ENCODE measurements around the gene UNC80.

UNC80 gene

DNA sequence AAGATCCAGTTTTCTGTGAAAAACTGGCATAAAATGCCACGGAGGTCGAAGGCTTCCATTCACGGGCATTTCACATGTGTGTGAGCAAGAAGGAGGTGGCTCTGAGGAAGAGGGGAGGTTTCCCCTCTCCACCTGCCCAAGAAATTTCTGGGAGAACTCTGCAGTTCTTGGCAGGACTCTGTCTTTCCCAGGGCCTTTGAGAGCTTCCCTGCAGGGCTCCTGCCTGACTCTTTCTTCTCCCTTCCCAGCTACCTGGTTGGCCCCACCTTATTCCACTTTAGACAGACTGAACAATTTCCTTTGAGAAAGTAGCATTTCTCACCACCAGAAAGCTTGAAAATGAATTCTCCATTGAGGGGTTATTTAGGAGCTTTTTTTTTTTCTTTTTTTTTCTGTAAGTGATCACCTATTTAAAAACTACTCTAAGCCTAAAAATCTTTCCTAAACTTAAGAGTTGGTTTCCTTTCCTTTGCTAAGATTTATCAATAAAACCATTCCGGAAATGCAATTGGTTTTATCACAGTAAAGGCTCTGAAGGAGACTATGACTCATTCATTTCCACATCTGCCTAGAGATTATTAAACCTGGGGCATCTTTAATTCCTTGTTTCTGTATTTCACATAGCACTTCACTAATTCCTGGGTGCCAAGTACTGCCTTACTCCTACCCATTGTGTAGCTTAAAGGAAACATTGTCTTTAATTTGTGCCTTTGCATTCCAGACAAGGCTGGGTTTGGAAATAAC lies 59.3 kb downstream of the UNC80 start:
- TF ChIP-seq, protein P1, sequence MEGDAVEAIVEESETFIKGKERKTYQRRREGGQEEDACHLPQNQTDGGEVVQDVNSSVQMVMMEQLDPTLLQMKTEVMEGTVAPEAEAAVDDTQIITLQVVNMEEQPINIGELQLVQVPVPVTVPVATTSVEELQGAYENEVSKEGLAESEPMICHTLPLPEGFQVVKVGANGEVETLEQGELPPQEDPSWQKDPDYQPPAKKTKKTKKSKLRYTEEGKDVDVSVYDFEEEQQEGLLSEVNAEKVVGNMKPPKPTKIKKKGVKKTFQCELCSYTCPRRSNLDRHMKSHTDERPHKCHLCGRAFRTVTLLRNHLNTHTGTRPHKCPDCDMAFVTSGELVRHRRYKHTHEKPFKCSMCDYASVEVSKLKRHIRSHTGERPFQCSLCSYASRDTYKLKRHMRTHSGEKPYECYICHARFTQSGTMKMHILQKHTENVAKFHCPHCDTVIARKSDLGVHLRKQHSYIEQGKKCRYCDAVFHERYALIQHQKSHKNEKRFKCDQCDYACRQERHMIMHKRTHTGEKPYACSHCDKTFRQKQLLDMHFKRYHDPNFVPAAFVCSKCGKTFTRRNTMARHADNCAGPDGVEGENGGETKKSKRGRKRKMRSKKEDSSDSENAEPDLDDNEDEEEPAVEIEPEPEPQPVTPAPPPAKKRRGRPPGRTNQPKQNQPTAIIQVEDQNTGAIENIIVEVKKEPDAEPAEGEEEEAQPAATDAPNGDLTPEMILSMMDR (IDR thresholded peaks at IDR 0.05; ENCODE audit: low read depth, low read length), result no peak
- Histone ChIP-seq H3K36me3 (no peaks in the 10 kb centered on the region; the same call in 1 of the 2 replicates), H3K4me1 (peaks cover 6% of the 10 kb centered on the region; the same call in 1 of the 2 replicates), H3K27me3 (no peaks in the 10 kb centered on the region), H3K9me3 (no peaks in the 10 kb centered on the region), H3K4me3 (ENCODE audit: low read depth, low read length) (no peak overlapping the region)
- no peak for DNase-seq

DNA sequence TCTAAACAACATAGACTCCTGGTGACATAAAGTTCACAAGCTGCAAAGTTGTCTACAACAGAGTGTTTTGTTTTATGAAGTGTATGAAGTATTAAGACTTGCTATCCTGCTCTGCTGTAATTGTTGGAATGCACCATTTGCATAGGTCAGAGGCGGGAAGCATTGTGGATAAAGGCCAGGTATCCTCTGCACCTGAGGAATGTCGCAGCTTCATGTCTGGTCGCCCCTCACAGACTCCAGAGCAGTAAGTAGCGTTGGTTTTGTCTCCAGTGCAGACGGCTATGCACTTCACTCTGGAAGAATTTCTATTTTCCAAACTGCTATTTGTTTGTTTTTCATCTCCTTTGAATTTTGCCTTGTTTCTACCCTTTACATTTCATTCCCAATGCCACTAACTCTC lies 63.1 kb downstream of the UNC80 start:
- TF ChIP-seq, protein P1 (IDR thresholded peaks at IDR 0.05; ENCODE audit: low read depth, low read length), result no peak
- H3K27me3 ChIP-seq, result no peaks in the 10 kb centered on the region
- H3K4me3 ChIP-seq (ENCODE audit: low read depth, low read length), result no peak overlapping the region
- H3K9me3 ChIP-seq, result no peaks in the 10 kb centered on the region
- DNase-seq, result no peak
- no peaks in the 10 kb centered on the region; the same call in 1 of the 2 replicates for H3K36me3 ChIP-seq
- H3K4me1 ChIP-seq, result no peaks in the 10 kb centered on the region

DNA sequence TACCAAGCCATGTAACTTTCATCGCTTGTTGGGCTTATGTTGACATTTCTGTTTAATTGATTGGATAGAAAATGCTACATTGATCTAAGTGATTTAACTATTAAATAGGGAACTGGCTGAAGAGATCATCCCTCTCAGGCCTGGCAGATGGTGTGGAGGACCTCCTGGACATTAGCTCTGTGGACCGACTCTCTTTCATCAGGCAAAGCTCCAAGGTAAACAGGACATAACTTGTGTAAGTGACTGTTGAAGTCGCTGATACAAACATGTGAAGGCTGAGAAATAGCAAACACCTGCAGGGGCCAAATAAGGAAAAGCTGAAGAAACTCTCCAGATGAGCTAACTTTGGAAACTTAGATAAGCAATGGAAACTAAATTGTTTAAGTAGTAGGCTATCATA lies 68.8 kb downstream of the UNC80 start:
- Histone ChIP-seq H3K9me3 (no peaks in the 10 kb centered on the region), H3K27me3 (no peaks in the 10 kb centered on the region), H3K36me3 (no peaks in the 10 kb centered on the region), H3K4me1 (no peaks in the 10 kb centered on the region), H3K4me3 (ENCODE audit: low read depth, low read length) (no peak overlapping the region)
- no peak for DNase-seq
- TF ChIP-seq, protein P1 (IDR thresholded peaks at IDR 0.05; ENCODE audit: low read depth, low read length), result no peak

DNA sequence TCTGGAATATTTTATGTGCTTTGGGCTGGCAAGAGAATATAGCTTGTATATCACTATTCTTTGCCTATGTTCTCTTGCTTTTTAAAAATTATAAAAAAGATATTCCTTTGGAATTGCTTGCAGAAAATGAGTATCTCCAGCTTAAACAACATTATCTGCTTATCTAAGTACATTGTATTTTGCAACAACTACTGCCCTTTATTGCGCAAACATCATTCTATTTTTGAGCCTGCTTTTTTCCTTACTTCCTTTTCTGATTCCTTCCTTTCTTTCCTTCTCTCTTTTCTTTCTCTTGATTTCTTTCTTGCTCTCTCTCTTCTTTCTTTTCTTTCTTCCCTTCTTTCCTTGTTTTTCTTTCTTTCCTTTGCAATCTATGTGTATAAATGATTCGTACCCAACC lies 74.0 kb downstream of the UNC80 start:
- Histone ChIP-seq H3K9me3 (no peaks in the 10 kb centered on the region), H3K27me3 (no peaks in the 10 kb centered on the region), H3K36me3 (no peaks in the 10 kb centered on the region), H3K4me1 (no peaks in the 10 kb centered on the region), H3K4me3 (ENCODE audit: low read depth, low read length) (no peak overlapping the region)
- no peak for DNase-seq
- TF ChIP-seq, protein P1 (IDR thresholded peaks at IDR 0.05; ENCODE audit: low read depth, low read length), result no peak

DNA sequence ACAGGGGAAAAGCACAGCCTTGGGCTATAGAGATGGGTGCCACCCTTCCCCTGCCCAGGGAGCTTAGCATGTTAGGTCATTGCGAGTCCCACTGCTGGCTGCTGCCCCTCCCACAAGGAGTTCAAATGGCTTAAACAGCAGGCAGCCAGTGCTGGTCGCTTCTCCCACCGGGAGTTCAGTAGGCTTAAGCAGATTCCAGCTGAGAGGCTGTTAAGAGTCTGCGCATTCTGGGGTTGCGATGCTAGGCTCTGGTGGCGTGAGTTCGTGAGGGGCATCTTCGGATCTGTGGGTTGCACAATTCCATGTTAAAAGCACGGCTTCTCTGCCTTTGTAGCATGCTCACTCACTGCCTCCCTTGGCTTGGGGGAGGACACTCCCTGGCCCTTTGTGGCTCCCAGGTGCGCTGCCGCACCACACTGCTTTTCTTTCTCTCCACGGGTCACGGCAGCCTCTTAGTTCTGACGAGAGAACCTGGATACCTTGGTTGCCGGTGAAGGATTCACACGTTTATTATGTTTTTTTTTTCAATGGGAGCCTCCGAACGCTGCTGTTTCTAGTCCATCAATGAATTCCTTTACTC lies 93.2 kb downstream of the UNC80 start:
- Histone ChIP-seq H3K9me3 (no peaks in the 10 kb centered on the region), H3K4me3 (ENCODE audit: low read depth, low read length) (no peak overlapping the region), H3K36me3 (no peaks in the 10 kb centered on the region), H3K27me3 (no peaks in the 10 kb centered on the region), H3K4me1 (no peaks in the 10 kb centered on the region)
- TF ChIP-seq, protein P1 (IDR thresholded peaks at IDR 0.05; ENCODE audit: low read depth, low read length), result no peak
- no peak for DNase-seq

Data from BE2C (cell line).